Measurements from ENCODE around the gene OSGEP. TPM values are rescaled to one million over a fixed set of nuclear protein-coding genes. Genes with fewer than 3 reads are reported as not detected.

Gene OSGEP
- total and polyA plus RNA-seq, 2 of the 13 experiments (the other 11 are each of a cell fraction or from before 2014, with no cell fraction given), result 39.7 to 41.1 TPM

- no peaks in the 10 kb centered on the region for H4K20me1 ChIP-seq (ENCODE audit: insufficient read depth, low read length)
- ATAC-seq (no peak), DNase-seq (ENCODE audit: low spot score) (no peak), FAIRE-seq (no peak)
- no peak overlapping the region for H3K4me3 ChIP-seq (replicated peaks in 1 of 3; ENCODE audit: insufficient read depth in 1 of 3, low read depth in 2 of 3, low read length in 3 of 3)
- in situ Hi-C loops (cut with HindIII; ENCODE audit: extremely low pct_ligation_motif_present, low pct_unique_long_range_greater_than_20kb), result no loop called here
- ChIA-PET CTCF (ENCODE audit: low intra/inter-chr PET ratio, low total read pairs) (no interaction called here), POLR2A (interaction anchor here (1.3 kb wide), 1 partner anchor 15 kb away, joined by 4 read pairs; the partner anchor contains the start of gene APEX1)
- no peak for TF ChIP-seq CAMTA2 (CRISPR knock-in tag; IDR thresholded peaks at IDR 0.05; ENCODE audit: borderline replicate concordance)
- no peak for TF ChIP-seq KDM5A (IDR thresholded peaks at IDR 0.05; ENCODE audit: borderline replicate concordance, low read length)
- no peak for TF ChIP-seq FOXM1 (CRISPR knock-in tag; IDR thresholded peaks at IDR 0.05)
- no peak for TF ChIP-seq FIP1L1 (IDR thresholded peaks at IDR 0.05; ENCODE audit: borderline replicate concordance, insufficient read depth, low read depth, low read length)
- no peak for TF ChIP-seq FOXJ3 (CRISPR knock-in tag; IDR thresholded peaks at IDR 0.05; ENCODE audit: borderline replicate concordance)
- TF ChIP-seq, protein P1, sequence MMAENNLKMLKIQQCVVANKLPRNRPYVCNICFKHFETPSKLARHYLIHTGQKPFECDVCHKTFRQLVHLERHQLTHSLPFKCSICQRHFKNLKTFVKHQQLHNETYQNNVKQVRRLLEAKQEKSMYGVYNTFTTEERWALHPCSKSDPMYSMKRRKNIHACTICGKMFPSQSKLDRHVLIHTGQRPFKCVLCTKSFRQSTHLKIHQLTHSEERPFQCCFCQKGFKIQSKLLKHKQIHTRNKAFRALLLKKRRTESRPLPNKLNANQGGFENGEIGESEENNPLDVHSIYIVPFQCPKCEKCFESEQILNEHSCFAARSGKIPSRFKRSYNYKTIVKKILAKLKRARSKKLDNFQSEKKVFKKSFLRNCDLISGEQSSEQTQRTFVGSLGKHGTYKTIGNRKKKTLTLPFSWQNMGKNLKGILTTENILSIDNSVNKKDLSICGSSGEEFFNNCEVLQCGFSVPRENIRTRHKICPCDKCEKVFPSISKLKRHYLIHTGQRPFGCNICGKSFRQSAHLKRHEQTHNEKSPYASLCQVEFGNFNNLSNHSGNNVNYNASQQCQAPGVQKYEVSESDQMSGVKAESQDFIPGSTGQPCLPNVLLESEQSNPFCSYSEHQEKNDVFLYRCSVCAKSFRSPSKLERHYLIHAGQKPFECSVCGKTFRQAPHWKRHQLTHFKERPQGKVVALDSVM (CRISPR knock-in tag; IDR thresholded peaks at IDR 0.05), result no peak
- TF ChIP-seq SMYD3 (CRISPR knock-in tag; IDR thresholded peaks at IDR 0.05), result no peak
- no peak for TF ChIP-seq ZBTB39 (CRISPR knock-in tag; IDR thresholded peaks at IDR 0.05)
- TF ChIP-seq ZC3H13 (CRISPR knock-in tag; IDR thresholded peaks at IDR 0.05), result no peak
- TF ChIP-seq ASH2L (IDR thresholded peaks at IDR 0.05; ENCODE audit: insufficient read length, low read depth, low read length), result no peak
- TF ChIP-seq LRRFIP1 (CRISPR knock-in tag; conservative IDR thresholded peaks at IDR 0.05), result no peak
- TF ChIP-seq SIX4 (CRISPR knock-in tag; IDR thresholded peaks at IDR 0.05), result no peak
- no peak for TF ChIP-seq JARID2 (CRISPR knock-in tag; IDR thresholded peaks at IDR 0.05; ENCODE audit: insufficient replicate concordance)
- TF ChIP-seq RARG (CRISPR knock-in tag; IDR thresholded peaks at IDR 0.05; ENCODE audit: low read depth), result no peak
- H3K9ac ChIP-seq (ENCODE audit: insufficient read depth, low read depth, low read length), result no peak overlapping the region
- peaks cover 18% of the 10 kb centered on the region for H3K4me1 ChIP-seq (ENCODE audit: insufficient read depth, low read length)
- no peaks in the 10 kb centered on the region for H3K79me2 ChIP-seq (ENCODE audit: insufficient read depth, low read length)
- no peak overlapping the region for H3K27ac ChIP-seq (ENCODE audit: extremely low read length, insufficient read depth, low read length)
- intact Hi-C loops (cut with micrococcal nuclease; ENCODE audit: unreplicated experiment), result no loop called here
- WGBS (ENCODE audit: low lambda C conversion rate), result 69% methylated on average over 4 of the region's 5 CpGs
- no peak overlapping the region for H3K4me2 ChIP-seq (ENCODE audit: low read depth, low read length)
- H2AFZ ChIP-seq (ENCODE audit: low read length), result no peak overlapping the region
- no TSS peak for BruUV-seq (replicated peaks)
- H3K36me3 ChIP-seq (replicated peaks in 1 of 2; ENCODE audit: control insufficient read depth in 1 of 2, insufficient read depth in 2 of 2, low read length in 2 of 2), result 0 out of 5 replicates have a peak, but pooled peaks cover 0 to 2% of the 10 kb centered on the region in 2 experiments
- H3K9me3 ChIP-seq (ENCODE audit: low read length), result no peaks in the 10 kb centered on the region
- H3K27me3 ChIP-seq (ENCODE audit: control insufficient read depth in 1 of 2, insufficient read depth in 2 of 2, low read length in 2 of 2), result peaks cover 1 to 9% of the 10 kb centered on the region in 2 experiments; a peak in 2 of 5 replicates
Observed at GRCh38 chr14:20440465-20440864, 14.1 kb downstream of the OSGEP start.
